HepG2 (cell line): Measurements from ENCODE around the gene PJA2. TPM values are rescaled to one million over a fixed set of nuclear protein-coding genes. Genes with fewer than 3 reads are reported as not detected.

Source experiments
- ATAC-seq: fragments of 200-7000 bp; cut with Tn5 transposase; 3 replicates; pipeline ENCODE4 v1.9.1; 2020; ENCODE audit warnings: mild to moderate bottlenecking, moderate library complexity
- BruUV-seq: library from RNA; stranded (reverse); fragments of 400-500 nt; replicated peaks from 2 replicates; lab custom pipeline; 2021; lab: Mats Ljungman, UMichigan
- CTCF ChIA-PET: fragments of 300-600 bp; formaldehyde crosslinking; extraction: SDS; loops from one replicate; lab custom pipeline; 2021; ENCODE audit warnings: low total read pairs, inconsistent platforms, low intra/inter-chr PET ratio; lab: Yijun Ruan, JAX
- POLR2A ChIA-PET: fragments of 350-600 bp; sonication (Branson Sonifier 250); formaldehyde crosslinking; loops from one replicate; lab custom pipeline; 2020; ENCODE audit warnings: antibody characterized with exemption, inconsistent platforms; lab: Yijun Ruan, JAX
- DNase-seq: peaks from one replicate; pipeline ENCODE4 v3.0.0-alpha.2; 2015; ENCODE audit warnings: low spot score
- FAIRE-seq: peaks from 3 replicates; lab custom pipeline; 2011; peaks lifted over from hg19 to GRCh38; lab: Jason Lieb, UNC
- H2AFZ ChIP-seq: one replicate; pipeline ENCODE4 v1.6.1; 2011; ENCODE audit warnings: low read length, inconsistent platforms
- H3K27ac ChIP-seq: fragments of 300-600 bp; 3 replicates; pipeline ENCODE4 v1.8.0; 2011; ENCODE audit warnings: mixed run types, mild to moderate bottlenecking, mixed read lengths, low read length, inconsistent platforms; ENCODE audit not compliant: insufficient read depth; ENCODE audit errors: extremely low read length
- H3K27me3 ChIP-seq, 2 experiments: fragments of 200-600 bp in 1 of 2; 2 replicates in 1 of 2; 3 replicates in 1 of 2; pipeline versions ENCODE4 v1.6.0 to v1.8.0; 2011; ENCODE audit warnings: low read length in 2 of 2, mild to moderate bottlenecking in 2 of 2, moderate library complexity in 2 of 2, inconsistent platforms in 1 of 2; ENCODE audit not compliant: insufficient read depth in 2 of 2, control insufficient read depth in 1 of 2
- H3K36me3 ChIP-seq, 2 experiments: fragments of 200-600 bp in 1 of 2; replicated peaks in 1 of 2; 2 replicates in 1 of 2; 3 replicates in 1 of 2; pipeline versions ENCODE4 v1.5.1 to v1.8.0; 2011; ENCODE audit warnings: low read length in 2 of 2, inconsistent platforms in 1 of 2; ENCODE audit not compliant: insufficient read depth in 2 of 2, control insufficient read depth in 1 of 2
- H3K4me1 ChIP-seq: 2 replicates; pipeline ENCODE4 v1.5.1; 2012; ENCODE audit warnings: low read length, inconsistent platforms; ENCODE audit not compliant: insufficient read depth
- H3K4me2 ChIP-seq: 2 replicates; pipeline ENCODE4 v1.6.0; 2011; ENCODE audit warnings: low read depth, low read length, inconsistent platforms
- H3K4me3 ChIP-seq, 3 experiments: fragments of 200-600 bp in 1 of 3; sonication (generic), shearing (Covaris generic) in 1 of 3; replicated peaks in 1 of 3; 2 replicates each; pipeline ENCODE4 v1.5.1; 2011 to 2016; ENCODE audit warnings: low read length in 3 of 3, inconsistent platforms in 2 of 3, low read depth in 2 of 3, mild to moderate bottlenecking in 2 of 3, control low read depth in 1 of 3, mixed read lengths in 1 of 3; ENCODE audit not compliant: insufficient read depth in 1 of 3
- H3K79me2 ChIP-seq: one replicate; pipeline ENCODE4 v1.6.1; 2011; ENCODE audit warnings: low read length, inconsistent platforms; ENCODE audit not compliant: insufficient read depth
- H3K9ac ChIP-seq: 2 replicates; pipeline ENCODE4 v1.6.0; 2011; ENCODE audit warnings: mild to moderate bottlenecking, low read depth, low read length, inconsistent platforms; ENCODE audit not compliant: insufficient read depth
- H3K9me3 ChIP-seq: 2 replicates; pipeline ENCODE4 v1.5.1; 2012; ENCODE audit warnings: mild to moderate bottlenecking, low read length
- H4K20me1 ChIP-seq: 2 replicates; pipeline ENCODE4 v1.6.0; 2011; ENCODE audit warnings: inconsistent platforms, mild to moderate bottlenecking, low read length, moderate library complexity; ENCODE audit not compliant: insufficient read depth
- GPN1 ChIP-seq: sonication (generic); formaldehyde crosslinking; IDR thresholded peaks from 2 replicates; pipeline ENCODE4 v1.5.1; 2020; ENCODE audit warnings: missing genetic modification reagents, borderline replicate concordance
- IRF9 ChIP-seq: sonication (generic); formaldehyde crosslinking; IDR thresholded peaks from 2 replicates; pipeline ENCODE4 v1.8.0; 2022; ENCODE audit warnings: missing genetic modification reagents, mild to moderate bottlenecking, borderline replicate concordance
- ISL2 ChIP-seq: sonication (generic); formaldehyde crosslinking; IDR thresholded peaks from 2 replicates; pipeline ENCODE4 v1.5.0; 2020; ENCODE audit warnings: missing genetic modification reagents
- KDM1A ChIP-seq: IDR thresholded peaks from 2 replicates; pipeline ENCODE4 v1.6.1; 2016; ENCODE audit warnings: missing compliant biosample characterization
- MNT ChIP-seq: fragments of 450-650 bp; IDR thresholded peaks from 2 replicates; pipeline ENCODE4 v1.6.1; 2016
- SNAI1 ChIP-seq: sonication (generic); formaldehyde crosslinking; IDR thresholded peaks from 2 replicates; pipeline ENCODE4 v1.5.0; 2020; ENCODE audit warnings: mild to moderate bottlenecking, missing genetic modification reagents, borderline replicate concordance
- ZNF564 ChIP-seq: sonication (generic); formaldehyde crosslinking; IDR thresholded peaks from 2 replicates; pipeline ENCODE4 v1.8.1; 2023; ENCODE audit warnings: mild to moderate bottlenecking, missing genetic modification reagents
- ZNF619 ChIP-seq: sonication (generic); formaldehyde crosslinking; IDR thresholded peaks from 2 replicates; pipeline ENCODE4 v1.4.0; 2020; ENCODE audit warnings: mild to moderate bottlenecking, missing genetic modification reagents
- WGBS: methylation state at CpG from one replicate; pipeline ENCODE4 v1.1.6; 2017; ENCODE audit warnings: low lambda C conversion rate; 5-methylcytosine and 5-hydroxymethylcytosine counted together
- in situ Hi-C: cut with HindIII; loops from 2 replicates; pipeline ENCODE4 v1.10.0; 2017; ENCODE audit warnings: low pct_unique_long_range_greater_than_20kb; ENCODE audit not compliant: extremely low pct_ligation_motif_present
- intact Hi-C: fragments of 100-400 bp; cut with micrococcal nuclease; formaldehyde crosslinking; loops from one replicate; pipeline ENCODE4 v1.10.0; 2022; ENCODE audit not compliant: unreplicated experiment
- polyA plus RNA-seq, 8 experiments: library from polyadenylated mRNA; depleted of rRNA in 3 of 8; stranded (reverse) in 7 of 8; unstranded in 1 of 8; fragments of >200 nt; fragmentation: Illumina TruSeq in 4 of 8; extraction: Trizol in 4 of 8; gene quantifications; 2 replicates each; pipeline versions ENCODE4 v1.2.1 to v1.2.3, GENCODE V29; 2011 to 2016; ENCODE audit warnings: low read depth in 4 of 8, missing spikeins in 1 of 8, mixed read lengths in 1 of 8; ENCODE audit not compliant: insufficient read depth in 1 of 8
- total RNA-seq, 5 experiments: library from RNA; depleted of rRNA; stranded (reverse); fragments of >200 nt; fragmentation: Illumina TruSeq; extraction: Trizol; gene quantifications; 2 replicates each; pipeline ENCODE4 v1.2.3, GENCODE V29; 2016; ENCODE audit warnings: low read depth in 1 of 5

The PJA2 gene
- total and polyA plus RNA-seq, 2 of the 13 experiments (the other 11 are each of a cell fraction or from before 2014, with no cell fraction given) = 39.4 to 41.4 TPM

- TF ChIP-seq MNT = no peak
Measured at GRCh38 chr5:109406719-109407118, 3.1 kb downstream of the PJA2 start (continued).

GRCh38 chr5:109404428-109404960 lies 5.3 kb downstream of the PJA2 start:
- DNase-seq = no peak
- no peaks in the 10 kb centered on the region; a peak in 1 of 5 replicates for H3K27me3 ChIP-seq
- peaks cover 43% of the 10 kb centered on the region for H3K4me1 ChIP-seq
- POLR2A ChIA-PET = no interaction called here
- intact Hi-C loops (no loop called here), in situ Hi-C loops (no loop called here)
- no peak overlapping the region for H3K9ac ChIP-seq
- no peak overlapping the region for H3K27ac ChIP-seq
- 80% methylated on average over 6 of the region's 6 CpGs for WGBS
- TF ChIP-seq IRF9 (CRISPR knock-in tag) (no peak), KDM1A (CRISPR knock-in tag) (no peak), ZNF564 (CRISPR knock-in tag) (peak; percentile 96), SNAI1 (CRISPR knock-in tag) (no peak), ZNF619 (no peak), ISL2 (no peak), GPN1 (no peak)
- TF ChIP-seq, all 625 proteins: peak for 1
- FAIRE-seq (no peak), ATAC-seq (no peak)
- Histone ChIP-seq H3K36me3 (0 out of 5 replicates have a peak, but pooled peaks cover 0 to 3% of the 10 kb centered on the region in 2 experiments), H3K4me3 (no peak overlapping the region), H3K4me2 (no peak overlapping the region), H3K79me2 (peaks cover 98% of the 10 kb centered on the region), H4K20me1 (peaks cover 67% of the 10 kb centered on the region), H3K9me3 (peaks cover 3% of the 10 kb centered on the region; the same call in 1 of the 2 replicates), H2AFZ (no peak overlapping the region)
- no TSS peak for BruUV-seq
- CTCF ChIA-PET = no interaction called here
